Prostate gland (tissue), 2 donors: ENCODE data around the gene DAZAP1.

Experiments
- CTCF ChIP-seq, 4 experiments: fragments of 200-600 bp in 2 of 4; fragments of 450-650 bp in 2 of 4; sonication (generic) in 2 of 4; IDR thresholded peaks; 1 replicate in 3 of 4; 2 replicates in 1 of 4; pipeline ENCODE4 v1.5.1; 2016 to 2019; ENCODE audit warnings: antibody characterized with exemption in 4 of 4, mild to moderate bottlenecking in 2 of 4, moderate library complexity in 2 of 4
- POLR2A ChIP-seq: fragments of 450-650 bp; IDR thresholded peaks from one replicate; pipeline ENCODE4 v1.6.1; 2016; ENCODE audit warnings: antibody characterized with exemption, mild to moderate bottlenecking
- POLR2AphosphoS5 ChIP-seq: sonication (generic); formaldehyde crosslinking; IDR thresholded peaks from one replicate; pipeline ENCODE4 v1.6.1; 2017; ENCODE audit warnings: antibody characterized with exemption

DNA sequence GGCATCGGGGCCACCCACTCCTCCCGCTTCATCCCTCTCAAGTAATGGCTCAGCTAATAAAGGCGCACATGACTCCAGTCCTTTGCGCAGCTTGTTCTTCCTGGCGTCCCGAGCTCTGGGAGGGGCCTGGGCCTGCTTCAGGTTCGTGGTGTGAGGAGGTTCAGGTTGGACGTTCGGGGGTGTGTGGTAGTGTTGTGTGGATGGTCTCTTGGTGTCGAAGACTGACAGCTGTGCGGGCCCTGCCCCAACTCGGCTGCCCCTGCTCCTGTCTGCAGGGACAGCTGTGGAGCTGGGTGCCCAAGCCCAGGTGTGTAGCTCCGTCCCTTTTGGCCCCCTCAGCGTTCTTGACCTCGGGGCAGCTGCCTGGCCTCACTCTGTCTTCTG, 33.0 kb downstream of the DAZAP1 start:
- TF ChIP-seq CTCF (IDR thresholded peaks at IDR 0.05) (no peak), POLR2AphosphoS5 (no peak), POLR2A (no peak)
